ENCODE measurements around the gene SLC7A6. TPM values are rescaled to one million over a fixed set of nuclear protein-coding genes. Genes with fewer than 3 reads are reported as not detected.
A peak's percentile ranks its signal among the peaks of the same experiment; 100 is the strongest.

The SLC7A6 gene
- total RNA-seq, 1 donor from 2014 or later: 11.6 TPM

GRCh38 chr16:68246121-68246520 is 18.2 kb upstream of the SLC7A6 start:
- H3K27ac Mint-ChIP-seq: peak overlapping the region; percentile 62
- no peaks in the 10 kb centered on the region for H3K27me3 Mint-ChIP-seq
- peaks cover 5% of the 10 kb centered on the region for H3K36me3 Mint-ChIP-seq (ENCODE audit: insufficient read depth)
- H3K9me3 Mint-ChIP-seq (ENCODE audit: low read depth): no peaks in the 10 kb centered on the region
- H3K4me3 Mint-ChIP-seq (ENCODE audit: low read depth): peak overlapping the region; percentile 98
- no peak for DNase-seq (ENCODE audit: low spot score, unreplicated experiment)
- TF ChIP-seq CTCF (IDR thresholded peaks at IDR 0.05; ENCODE audit: unreplicated experiment): no peak
- peaks cover 9% of the 10 kb centered on the region for H3K4me1 Mint-ChIP-seq (ENCODE audit: low read depth)

- Mint-ChIP-seq H3K4me1 (ENCODE audit: low read depth) (peaks cover 9% of the 10 kb centered on the region), H3K4me3 (ENCODE audit: low read depth) (no peak overlapping the region), H3K27ac (no peak overlapping the region), H3K27me3 (no peaks in the 10 kb centered on the region), H3K9me3 (ENCODE audit: low read depth) (no peaks in the 10 kb centered on the region), H3K36me3 (ENCODE audit: insufficient read depth) (peaks cover 5% of the 10 kb centered on the region)
- TF ChIP-seq CTCF (IDR thresholded peaks at IDR 0.05; ENCODE audit: unreplicated experiment): no peak
- no peak for DNase-seq (ENCODE audit: low spot score, unreplicated experiment)
Observed at GRCh38 chr16:68246666-68247065, 17.7 kb upstream of the SLC7A6 start.

DNA sequence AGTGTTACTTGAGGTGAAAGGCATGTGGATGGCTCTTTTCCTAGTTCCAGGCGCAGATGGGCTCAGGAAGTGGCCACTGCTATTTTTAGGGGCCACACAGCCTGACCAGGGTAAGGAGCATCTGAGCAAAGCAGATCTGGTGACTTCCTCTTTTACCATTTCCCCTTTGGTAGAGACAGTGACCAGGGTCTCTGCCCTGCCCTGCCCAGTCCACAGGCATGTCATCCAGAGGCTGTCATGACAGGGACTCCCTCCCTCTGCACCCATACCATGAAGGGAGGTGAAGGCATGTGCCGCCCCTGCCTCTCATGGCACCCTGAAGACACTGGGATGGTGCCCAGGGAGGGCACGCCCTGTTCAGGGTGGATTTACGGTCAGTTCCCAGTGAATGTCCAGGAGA is 16.9 kb upstream of the SLC7A6 start:
- no peak for TF ChIP-seq CTCF (IDR thresholded peaks at IDR 0.05; ENCODE audit: unreplicated experiment)
- no peaks in the 10 kb centered on the region for H3K27me3 Mint-ChIP-seq
- H3K27ac Mint-ChIP-seq: no peak overlapping the region
- H3K9me3 Mint-ChIP-seq (ENCODE audit: low read depth): no peaks in the 10 kb centered on the region
- H3K36me3 Mint-ChIP-seq (ENCODE audit: insufficient read depth): peaks cover 7% of the 10 kb centered on the region
- H3K4me1 Mint-ChIP-seq (ENCODE audit: low read depth): peaks cover 9% of the 10 kb centered on the region
- no peak overlapping the region for H3K4me3 Mint-ChIP-seq (ENCODE audit: low read depth)
- DNase-seq (ENCODE audit: low spot score, unreplicated experiment): no peak

- H3K27me3 Mint-ChIP-seq: no peaks in the 10 kb centered on the region
- peaks cover 9% of the 10 kb centered on the region for H3K4me1 Mint-ChIP-seq (ENCODE audit: low read depth)
- H3K36me3 Mint-ChIP-seq (ENCODE audit: insufficient read depth): peaks cover 7% of the 10 kb centered on the region
- no peaks in the 10 kb centered on the region for H3K9me3 Mint-ChIP-seq (ENCODE audit: low read depth)
- H3K4me3 Mint-ChIP-seq (ENCODE audit: low read depth): no peak overlapping the region
- no peak overlapping the region for H3K27ac Mint-ChIP-seq
- DNase-seq (ENCODE audit: low spot score, unreplicated experiment): no peak
- no peak for TF ChIP-seq CTCF (IDR thresholded peaks at IDR 0.05; ENCODE audit: unreplicated experiment)
Observed at GRCh38 chr16:68247932-68248331, 16.4 kb upstream of the SLC7A6 start.

GRCh38 chr16:68249371-68249770 is 15.0 kb upstream of the SLC7A6 start:
- H3K4me3 Mint-ChIP-seq (ENCODE audit: low read depth): no peak overlapping the region
- no peak overlapping the region for H3K27ac Mint-ChIP-seq
- no peaks in the 10 kb centered on the region for H3K27me3 Mint-ChIP-seq
- no peak for DNase-seq (ENCODE audit: low spot score, unreplicated experiment)
- H3K9me3 Mint-ChIP-seq (ENCODE audit: low read depth): no peaks in the 10 kb centered on the region
- H3K4me1 Mint-ChIP-seq (ENCODE audit: low read depth): peaks cover 9% of the 10 kb centered on the region
- no peak for TF ChIP-seq CTCF (IDR thresholded peaks at IDR 0.05; ENCODE audit: unreplicated experiment)
- peaks cover 7% of the 10 kb centered on the region for H3K36me3 Mint-ChIP-seq (ENCODE audit: insufficient read depth)
